NCI-H1092 (cell line): ENCODE data around the gene ANKS3.

ENCODE experiments used
- DNase-seq: peaks from one replicate; lab custom pipeline; 2025; lab: John Stamatoyannopoulos, UW

ANKS3 gene

DNA sequence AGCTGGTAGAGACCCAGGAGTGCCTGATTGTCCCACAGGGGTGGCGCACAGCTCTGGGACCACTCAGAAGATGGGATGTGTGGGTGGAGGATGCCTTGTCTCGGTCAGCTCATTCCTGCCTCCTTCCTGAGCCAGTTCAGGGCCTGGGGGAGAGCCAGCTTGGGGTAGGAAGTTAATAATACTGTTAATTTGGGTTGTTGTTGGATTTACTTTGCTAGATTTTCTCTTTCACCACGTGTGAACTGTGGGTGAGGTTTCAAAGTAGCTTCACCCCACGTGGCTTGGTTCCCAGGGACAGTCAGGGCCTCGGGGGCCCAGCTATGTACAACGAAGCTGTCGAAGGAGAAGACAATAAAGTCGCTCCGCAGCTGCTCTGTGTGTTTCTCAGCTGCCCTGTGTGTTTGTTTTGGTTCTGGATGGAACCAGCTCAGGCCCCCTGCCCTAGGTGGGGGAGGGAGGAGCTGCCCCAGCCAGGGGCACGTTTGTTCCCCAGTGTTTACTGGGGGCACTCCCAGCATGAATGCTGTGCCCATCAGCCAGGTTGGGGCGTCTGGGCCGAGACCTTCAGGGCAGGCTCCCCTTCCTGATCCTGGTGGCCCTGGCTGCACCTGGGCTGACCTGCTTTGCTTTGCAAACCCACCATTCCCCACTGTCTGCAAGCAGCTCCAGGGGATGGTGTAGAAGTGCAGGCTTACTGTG is 38.4 kb downstream of the ANKS3 start:
- no peak for DNase-seq

DNA sequence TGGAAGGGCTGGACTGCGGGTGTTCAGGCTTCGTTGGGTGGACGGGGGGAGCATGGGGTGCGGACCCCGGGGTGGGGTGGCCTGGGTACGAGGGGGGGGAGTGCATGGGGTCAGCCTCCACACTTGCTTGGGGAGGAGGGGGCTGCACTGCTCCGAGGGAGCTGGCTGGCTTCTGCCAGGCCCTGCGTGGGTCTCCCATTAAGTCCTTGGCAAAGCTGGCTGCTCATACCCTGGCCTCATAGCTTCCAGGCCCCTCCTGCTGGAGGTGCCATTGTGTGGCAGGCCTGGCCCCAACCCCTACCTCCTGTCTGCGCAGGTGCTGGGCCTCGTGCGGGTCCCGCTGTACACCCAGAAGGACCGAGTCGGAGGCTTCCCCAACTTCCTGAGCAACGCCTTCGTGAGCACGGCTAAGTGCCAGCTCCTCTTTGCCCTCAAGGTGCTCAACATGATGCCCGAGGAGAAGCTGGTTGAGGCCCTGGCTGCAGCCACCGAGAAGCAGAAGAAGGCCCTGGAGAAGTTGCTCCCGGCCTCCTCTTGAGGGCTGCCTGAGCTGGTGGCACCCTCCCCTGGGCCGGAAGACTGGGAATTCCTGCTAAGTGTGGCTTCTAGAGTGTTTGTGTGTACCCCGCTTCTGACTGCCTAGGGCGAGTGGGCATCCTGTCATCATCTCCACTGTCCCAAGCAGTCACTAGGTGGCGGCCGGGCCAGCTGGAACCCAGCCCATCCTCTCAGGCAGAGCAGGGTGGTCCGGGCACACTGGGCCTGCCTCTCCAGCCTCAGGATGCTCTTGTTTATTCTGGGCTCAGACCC is 39.2 kb downstream of the ANKS3 start:
- no peak for DNase-seq

DNA sequence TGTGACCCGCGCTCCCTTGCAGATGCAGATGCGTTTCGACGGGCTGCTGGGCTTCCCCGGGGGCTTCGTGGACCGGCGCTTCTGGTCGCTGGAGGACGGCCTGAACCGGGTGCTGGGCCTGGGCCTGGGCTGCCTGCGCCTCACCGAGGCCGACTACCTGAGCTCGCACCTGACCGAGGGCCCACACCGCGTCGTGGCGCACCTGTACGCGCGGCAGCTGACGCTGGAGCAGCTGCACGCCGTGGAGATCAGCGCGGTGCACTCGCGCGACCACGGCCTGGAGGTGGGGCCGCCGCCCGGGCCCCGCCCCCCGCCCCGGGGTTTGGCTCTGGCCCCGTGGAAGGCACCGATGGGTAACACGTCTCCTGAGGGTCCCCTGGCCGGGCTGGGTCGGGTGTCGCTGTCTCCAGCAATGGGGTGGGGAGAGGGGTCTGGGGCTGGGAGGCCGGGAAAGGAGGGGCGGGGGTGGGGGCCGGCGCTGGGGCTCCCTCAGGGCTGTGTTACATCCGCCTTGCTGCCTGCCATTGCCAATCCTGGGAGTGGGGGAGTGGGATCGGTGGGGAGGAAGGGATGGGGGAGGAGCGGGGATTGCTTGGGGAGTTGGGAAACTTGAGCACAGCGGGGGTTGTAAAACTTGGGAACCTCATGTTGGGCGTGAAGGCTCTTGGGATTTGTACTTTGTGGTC is 40.0 kb downstream of the ANKS3 start:
- DNase-seq = no peak

DNA sequence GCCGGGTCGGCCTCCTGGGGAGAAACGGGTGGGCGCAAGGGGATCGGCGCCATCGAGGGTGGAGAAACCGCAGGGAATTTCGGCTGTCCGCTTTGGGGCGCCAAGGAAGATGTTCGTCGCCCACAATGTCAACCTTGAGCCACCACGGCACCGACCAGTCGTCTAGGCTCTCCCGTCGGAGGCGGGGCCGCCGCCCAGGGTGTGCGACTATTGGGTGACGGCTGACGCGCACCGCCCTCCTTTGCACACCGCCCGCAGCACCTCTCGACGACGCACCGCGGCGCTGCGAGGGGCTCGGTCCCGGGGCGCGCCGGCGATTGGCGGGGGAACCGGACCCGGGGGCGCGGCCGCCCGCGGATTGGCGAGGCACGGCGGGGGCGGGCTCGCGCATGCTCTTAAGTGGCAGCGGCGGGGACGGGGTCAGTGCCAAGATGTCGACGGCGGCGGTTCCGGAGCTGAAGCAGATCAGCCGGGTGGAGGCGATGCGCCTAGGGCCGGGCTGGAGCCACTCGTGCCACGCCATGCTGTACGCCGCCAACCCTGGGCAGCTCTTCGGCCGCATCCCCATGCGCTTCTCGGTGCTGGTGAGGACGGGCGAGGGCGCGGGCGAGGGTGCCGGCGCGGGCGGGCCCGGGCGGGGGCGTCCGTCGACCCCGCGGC is 40.6 kb downstream of the ANKS3 start, which contains the start of gene NUDT16L1:
TSS of gene NUDT16L1 (plus strand) at position 267 of the 660 bp plus-strand sequence. CDS start at position 432, 165 bp downstream.
- DNase-seq = peak; percentile 95

DNA sequence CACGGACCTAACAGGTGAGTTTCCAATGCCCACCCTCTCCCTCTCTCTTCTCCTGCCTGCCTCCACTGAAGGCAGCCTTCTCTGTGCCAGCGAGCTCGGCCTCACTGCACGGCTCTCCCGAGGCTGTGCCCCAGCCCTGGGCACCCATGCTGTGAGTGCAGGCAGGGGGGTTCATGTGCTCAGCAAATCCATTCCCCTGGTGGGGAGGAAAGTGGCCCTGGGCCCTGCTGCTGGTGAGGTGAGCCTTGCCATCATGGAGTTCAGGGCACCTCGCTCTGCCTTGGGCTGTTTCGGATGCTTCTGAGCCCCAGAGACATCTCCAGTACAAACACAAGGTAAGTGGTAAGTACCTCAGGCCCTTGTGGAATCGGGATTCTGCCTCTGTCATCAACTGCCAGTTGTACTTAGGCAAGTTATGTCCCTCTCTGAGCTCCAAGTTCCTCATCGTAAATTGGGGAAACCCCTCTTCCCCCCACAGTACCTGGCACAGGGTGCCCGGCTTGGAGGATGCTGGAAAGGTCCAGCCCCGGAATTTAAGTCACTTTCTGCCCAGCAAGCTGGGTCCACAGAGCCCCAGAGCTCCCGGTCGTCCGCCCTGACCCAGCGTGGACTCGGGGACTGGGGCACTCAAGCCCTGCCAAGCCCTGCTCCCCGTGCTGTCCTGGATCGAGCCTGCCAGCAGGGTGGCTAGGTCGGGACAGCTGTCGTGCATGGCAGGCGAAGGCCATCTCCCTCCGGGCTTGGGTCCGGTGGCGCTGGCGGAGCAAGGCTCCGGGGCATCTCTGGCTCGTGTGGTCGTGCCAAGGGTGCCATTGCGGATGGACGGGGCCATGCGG is 41.4 kb downstream of the ANKS3 start:
- no peak for DNase-seq

DNA sequence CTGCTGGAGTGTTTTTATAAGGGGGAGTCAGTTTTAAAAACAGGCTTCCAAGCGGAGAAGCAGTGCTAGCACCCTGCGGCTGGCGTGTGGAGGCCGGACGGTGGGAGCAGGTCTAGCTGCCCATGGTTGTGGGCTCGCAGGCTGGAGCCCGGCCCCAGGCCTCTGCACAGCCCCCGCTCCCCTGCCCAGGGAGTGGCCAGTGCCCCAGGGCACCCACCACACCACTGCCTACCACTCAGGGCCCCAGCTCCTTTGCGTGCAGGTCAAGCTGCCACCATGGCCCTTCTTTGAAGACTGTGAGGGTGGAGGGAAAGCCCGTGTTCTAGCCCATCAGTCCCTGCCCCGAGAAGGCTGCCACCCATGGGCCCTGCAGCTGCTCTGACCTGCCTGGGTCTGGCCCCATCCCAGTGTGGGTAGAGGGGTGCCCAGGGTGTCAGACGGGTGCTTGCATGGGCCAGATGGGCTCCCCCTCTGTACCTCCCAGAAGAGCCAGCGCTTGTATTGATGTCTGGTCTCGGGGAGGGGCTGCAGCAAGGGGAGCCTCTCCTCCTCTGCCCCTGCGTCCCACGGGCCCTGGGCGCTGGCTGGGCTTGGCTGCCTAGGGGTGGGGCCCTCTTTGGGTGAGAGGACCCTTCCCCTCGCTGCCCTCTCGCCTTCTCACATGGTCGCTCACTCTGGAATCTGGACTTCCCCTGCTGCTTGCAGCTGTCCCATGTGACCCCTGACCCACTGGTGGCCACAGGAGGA is 42.2 kb downstream of the ANKS3 start:
- DNase-seq = no peak

DNA sequence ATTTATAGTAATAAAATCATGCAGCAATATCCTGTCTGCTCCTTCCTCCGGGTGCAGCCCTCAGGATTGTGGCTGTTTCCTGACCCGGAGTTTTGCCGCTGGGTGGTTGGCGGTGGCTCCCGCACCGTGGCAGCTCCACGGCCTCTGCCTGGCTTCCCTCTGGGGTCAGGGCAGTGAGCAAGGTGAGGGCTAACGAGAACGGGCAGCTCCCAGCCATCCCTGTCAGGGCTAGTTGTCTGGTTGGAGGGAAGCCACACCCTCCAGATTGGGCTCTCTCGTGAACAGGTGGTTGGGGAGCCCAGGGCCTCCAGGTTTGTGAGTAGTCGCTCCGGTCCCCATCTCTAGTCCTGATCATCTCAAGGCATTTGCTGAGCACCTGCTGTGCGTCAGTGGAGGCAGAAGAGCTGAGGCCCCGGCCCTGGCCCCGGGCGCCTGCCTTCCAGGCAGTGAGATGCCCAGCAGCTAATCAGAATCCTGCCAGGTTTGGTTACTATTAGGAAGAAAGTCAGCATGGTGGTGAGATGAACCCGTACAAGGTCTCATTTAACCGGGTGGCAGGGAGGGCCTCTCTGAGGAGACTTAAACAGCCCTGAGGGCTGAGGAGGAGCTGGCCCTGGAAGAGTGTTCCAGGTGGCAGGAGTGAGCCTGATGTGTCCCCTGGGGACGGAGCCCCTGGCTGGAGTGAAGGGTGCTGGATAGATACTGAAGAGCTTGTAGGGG is 43.0 kb downstream of the ANKS3 start:
- DNase-seq = no peak

DNA sequence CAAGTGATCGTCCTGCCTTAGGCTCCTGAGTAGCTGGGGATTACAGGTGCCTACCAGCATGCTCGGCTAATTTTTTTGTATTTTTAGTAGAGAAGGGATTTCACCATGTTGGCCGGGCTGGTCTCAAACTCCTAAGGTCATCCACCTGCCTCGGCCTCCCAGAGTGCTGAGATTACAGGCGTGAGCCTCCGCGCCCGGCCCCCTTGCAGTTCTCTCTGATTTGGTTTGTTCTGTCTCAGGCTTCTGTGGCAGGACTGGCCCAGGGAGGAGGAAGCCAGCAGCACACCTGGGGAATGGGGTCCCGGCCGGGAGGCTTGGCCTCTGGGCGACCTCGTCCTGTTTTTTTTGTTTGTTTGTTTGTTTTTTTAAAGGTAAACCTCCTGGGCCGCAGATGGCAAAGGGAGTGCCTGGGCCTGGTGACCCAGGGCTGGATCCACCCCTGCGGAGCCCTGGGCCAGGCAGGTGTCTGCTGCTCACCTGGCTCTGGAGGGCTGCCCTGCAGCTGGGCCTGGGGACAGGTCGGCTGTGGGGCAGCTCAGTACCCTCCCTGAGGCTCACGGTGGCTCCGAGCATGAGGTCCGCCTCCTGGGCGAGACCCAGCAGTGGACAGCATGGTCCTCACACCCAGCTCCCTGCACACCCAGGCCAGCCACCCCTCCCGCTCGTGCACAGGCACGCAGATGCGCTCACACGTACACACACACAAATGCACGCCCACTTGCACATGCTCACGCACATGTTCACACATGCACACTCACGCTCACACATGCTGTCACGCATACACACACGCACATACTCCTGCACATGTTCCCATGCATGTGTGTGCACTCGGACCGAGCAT is 44.0 kb downstream of the ANKS3 start:
- DNase-seq = no peak

DNA sequence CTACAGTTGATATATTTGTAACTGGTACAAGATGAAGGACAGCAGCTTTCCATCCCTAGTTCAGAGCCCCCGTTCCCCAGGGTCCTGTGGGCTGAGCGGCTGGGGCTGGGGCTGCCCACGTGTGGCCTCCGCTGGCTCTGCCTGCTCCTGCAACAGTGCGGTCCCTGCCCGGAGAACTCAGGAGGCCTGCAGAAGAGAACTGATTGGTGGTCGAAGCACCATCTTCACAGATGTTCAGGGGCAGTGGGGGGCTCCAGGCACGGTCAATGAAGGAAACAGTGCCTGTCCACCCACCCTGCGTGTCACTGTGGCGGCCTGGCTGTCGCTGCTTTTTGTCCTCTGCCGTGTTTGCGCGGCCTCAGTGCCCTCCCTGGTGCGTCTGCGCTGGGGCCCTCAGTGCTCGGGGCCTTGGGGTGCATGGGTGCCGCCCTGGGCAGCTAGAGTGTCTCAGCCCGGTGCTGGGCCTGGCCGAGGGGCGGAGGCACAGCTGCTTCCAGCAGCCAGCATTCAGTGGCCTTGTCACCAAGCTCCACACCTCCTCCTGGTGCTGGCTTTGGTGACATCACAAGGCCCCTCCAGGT is 44.9 kb downstream of the ANKS3 start:
- no peak for DNase-seq

DNA sequence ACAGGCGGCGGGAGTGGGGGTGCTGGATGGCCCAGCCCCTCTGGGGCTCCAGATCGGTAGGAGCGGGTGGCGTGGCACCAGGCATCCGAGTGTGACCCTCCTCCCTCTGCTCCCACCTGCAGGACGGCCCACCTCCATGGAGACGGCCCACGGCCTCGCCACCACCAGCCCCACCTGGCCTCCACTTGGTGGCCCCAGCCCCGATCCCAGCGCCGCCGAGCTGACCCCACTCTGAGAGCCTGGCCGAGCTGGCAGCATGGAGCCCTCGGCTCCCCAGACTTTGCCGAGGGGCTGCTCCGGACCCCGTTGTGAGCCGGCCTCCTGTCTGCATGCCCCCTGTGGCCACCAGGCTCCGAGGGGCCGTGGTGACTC is 45.4 kb downstream of the ANKS3 start:
- DNase-seq = no peak

DNA sequence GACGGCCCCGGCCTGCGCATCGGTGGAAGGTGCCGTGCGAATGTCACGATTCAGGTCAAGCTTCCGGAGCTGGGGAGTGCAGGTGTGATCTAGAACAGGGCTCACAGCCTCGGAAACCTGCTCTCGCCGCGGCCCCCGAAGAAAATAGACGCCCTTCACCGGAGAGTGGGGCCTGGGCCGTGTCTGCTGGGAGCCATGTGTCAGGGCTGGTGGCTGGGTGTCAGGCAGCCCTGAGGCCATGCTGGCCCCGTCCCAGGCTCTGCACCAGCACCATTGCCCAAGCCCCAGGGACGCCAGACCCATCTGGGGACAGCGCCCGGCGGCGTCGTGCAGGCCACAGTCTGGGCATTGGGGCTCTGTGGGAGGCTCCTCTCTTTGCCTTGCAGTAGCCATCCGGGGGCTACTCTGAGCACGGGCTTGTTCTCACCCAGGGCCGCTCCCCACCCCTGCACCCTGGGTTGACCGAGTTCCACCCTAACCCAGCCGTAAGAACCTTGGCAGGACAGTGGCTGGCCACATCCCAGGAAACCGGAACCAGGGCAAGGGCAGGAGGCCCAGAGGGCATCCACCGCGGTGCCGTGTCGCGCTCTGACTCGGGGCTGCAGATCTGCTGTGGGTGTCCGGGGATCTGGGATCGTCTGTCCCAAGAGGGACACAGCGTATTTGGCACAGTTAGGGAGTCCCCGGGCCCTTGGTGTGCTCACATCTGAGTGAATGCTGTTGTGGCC is 46.0 kb downstream of the ANKS3 start:
- no peak for DNase-seq

DNA sequence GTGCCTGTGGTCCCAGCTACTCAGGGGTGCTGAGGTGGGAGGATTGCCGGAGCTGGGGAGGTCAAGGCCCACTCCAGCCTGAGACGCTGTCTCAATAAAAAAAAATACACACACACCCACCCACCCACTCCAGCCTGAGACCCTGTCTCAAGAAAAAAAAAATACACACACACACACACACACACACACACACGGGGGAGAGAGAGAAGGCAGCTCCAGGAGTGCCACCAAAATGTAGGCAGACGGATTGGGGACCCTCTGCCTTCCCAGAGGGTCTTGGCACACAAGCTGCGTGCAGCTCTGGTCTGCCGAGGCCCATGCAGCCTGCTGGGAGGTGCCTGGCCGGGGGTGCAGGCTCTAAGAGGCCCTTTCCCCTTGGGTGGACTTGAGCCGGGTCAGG is 46.7 kb downstream of the ANKS3 start:
- DNase-seq = no peak

DNA sequence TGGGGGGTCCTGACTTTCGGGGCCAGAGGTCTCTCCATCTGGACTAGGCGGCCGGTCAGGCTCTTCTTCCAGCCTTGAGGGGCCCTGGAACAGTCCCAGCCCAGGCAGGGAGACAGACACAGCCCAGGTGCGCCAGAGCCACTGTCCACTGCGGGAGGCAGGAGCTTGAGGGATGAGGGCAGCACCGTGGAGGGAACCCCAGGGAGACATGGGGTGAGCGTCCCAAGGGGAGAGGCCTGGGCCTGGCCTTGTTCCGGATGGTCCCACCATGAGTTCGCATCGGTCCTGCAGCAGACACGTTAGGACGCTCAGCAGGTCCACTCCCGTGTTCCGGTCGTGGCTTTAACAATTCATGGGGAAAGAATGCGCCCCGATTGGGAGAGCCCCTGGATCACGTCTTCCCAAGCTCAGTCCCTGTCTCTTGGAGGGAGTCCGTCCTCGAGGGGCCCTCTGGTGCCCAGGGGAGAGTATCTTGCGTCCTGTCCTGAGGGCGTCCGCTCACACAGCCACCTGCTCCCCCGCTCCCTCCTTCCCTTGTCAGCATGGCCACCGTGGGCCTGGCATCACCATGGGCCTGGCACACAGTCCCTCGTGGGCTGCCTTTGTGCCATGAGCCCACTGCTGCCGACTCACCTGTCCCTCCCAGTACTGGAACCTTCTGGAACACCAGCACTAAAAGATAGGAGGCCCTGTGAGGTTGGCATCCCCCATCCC is 47.4 kb downstream of the ANKS3 start:
- no peak for DNase-seq

DNA sequence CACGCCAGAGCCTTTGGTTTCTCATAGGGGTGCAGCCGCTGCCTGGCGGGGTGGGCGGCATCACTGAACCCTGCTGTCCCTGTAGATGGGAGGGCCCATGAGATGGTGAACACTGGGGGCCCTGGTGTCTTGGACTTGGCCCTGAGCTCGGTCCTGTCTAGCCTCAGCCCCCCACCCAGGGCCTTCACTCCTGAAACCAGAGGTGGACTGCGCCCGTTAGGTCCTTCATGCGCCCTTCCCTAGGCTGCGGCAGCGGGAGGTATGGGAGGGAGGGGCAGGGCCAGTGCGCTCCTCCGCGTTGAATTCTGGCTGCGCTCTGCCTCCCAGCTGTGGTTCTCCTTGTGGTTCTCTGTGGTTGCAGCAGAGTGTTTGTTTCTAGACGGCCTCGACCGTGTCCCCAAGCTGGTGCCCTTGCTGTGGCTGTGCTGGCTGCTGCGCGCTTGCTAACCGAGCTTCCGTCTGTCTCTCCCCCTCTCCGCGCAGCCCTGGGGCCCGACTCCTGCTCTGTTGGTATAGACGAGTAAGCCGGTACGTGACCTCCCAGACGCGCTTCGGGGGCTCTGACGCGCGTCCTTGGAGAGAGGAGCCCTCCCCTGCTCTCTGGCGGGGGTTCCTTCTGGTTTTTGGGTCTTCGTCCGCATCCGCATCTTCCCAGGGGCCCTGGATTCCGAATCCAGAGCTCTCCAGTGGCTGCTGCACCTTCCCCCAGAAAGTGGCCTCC is 48.1 kb downstream of the ANKS3 start:
- no peak for DNase-seq

DNA sequence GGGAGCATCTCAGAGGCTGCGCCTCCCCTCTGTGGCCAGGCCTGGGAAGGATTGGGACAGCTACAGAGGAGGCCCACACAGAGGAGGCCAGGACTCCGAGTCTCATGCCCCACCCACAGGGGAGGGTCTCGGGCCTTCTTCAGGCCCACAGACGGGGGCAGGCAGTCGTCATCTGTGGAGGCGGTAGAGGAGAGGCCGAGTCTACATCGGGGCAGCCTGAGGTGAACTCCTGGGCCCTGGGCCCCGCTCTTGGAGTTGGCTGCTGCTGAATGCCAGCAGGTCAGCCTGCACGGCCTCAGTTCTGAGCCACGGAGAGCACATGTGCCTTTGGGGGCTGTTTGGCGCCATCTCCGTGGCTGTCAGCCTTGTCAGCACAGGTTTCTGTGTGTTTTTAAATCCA is 48.8 kb downstream of the ANKS3 start:
- no peak for DNase-seq

DNA sequence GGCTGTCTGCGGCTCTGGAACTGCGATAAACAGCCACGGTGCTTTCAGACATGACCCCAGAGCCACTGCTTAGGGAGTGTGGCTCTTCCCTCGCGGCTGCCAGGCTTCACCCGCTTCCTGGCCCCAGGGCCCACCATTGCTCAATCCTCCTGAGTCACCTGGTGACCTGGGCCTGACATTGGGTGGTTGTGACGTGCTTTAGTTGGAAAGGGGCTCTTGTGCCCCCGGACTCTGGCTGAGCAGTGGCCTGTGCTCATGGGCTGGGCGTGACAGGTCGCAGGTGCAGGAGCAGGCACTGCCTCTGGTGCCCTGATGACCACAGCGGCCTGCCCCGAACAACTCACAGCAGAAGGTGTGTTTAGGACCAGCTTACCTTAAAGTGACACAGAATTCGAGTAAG is 49.3 kb downstream of the ANKS3 start:
- DNase-seq = no peak
